LNCAP (cell line): Measurements from ENCODE around the gene KIAA1671.

Experiments
- CTCF ChIP-seq: fragments of 450-650 bp; IDR thresholded peaks from 2 replicates; pipeline ENCODE4 v1.5.1; 2017; ENCODE audit warnings: mild to moderate bottlenecking

Gene KIAA1671

GRCh38 chr22:24977370-24978221, 25.1 kb downstream of the KIAA1671 start:
- no peak for TF ChIP-seq CTCF

- no peak for TF ChIP-seq CTCF
Measured at GRCh38 chr22:24978308-24978707, 25.8 kb downstream of the KIAA1671 start.

- no peak for TF ChIP-seq CTCF
Measured at GRCh38 chr22:24981066-24981465, 28.6 kb downstream of the KIAA1671 start.

GRCh38 chr22:24981656-24982055, 29.1 kb downstream of the KIAA1671 start:
- TF ChIP-seq CTCF: no peak

- no peak for TF ChIP-seq CTCF
Measured at GRCh38 chr22:24982301-24983056, 30.0 kb downstream of the KIAA1671 start.

- TF ChIP-seq CTCF: no peak
Measured at GRCh38 chr22:24983151-24983550, 30.6 kb downstream of the KIAA1671 start.

GRCh38 chr22:24984122-24984521, 31.6 kb downstream of the KIAA1671 start:
- no peak for TF ChIP-seq CTCF
